Measurements from ENCODE around the gene ATP5ME.

Gene ATP5ME

GRCh38 chr4:663046-663437, 11.0 kb downstream of the ATP5ME start:
- Histone ChIP-seq H3K9ac (ENCODE audit: low read length) (no peak overlapping the region), H3K4me1 (ENCODE audit: control insufficient read depth in 1 of 2, insufficient read depth in 2 of 2, low read length in 2 of 2) (peaks cover 3 to 6% of the 10 kb centered on the region in 2 experiments)

GRCh38 chr4:661881-662761, 12.0 kb downstream of the ATP5ME start:
- no peak overlapping the region for H3K23ac ChIP-seq (ENCODE audit: low read length)
- H4K12ac ChIP-seq (ENCODE audit: low read depth, low read length): no peak overlapping the region
- H2BK5ac ChIP-seq (ENCODE audit: low read depth, low read length, poor library complexity): no peak overlapping the region
- H2BK12ac ChIP-seq (ENCODE audit: low read length): no peak overlapping the region
- H3K4me3 ChIP-seq (ENCODE audit: low read depth, low read length): no peak overlapping the region
- H3K4me1 ChIP-seq (ENCODE audit: control insufficient read depth in 1 of 2, insufficient read depth in 2 of 2, low read length in 2 of 2): peaks cover 3 to 7% of the 10 kb centered on the region in 2 experiments
- no peak overlapping the region for H2AK5ac ChIP-seq (ENCODE audit: low read length)
- H3K4me2 ChIP-seq (ENCODE audit: low read length): no peak overlapping the region
- no peak overlapping the region for H3K14ac ChIP-seq (ENCODE audit: low read length)
- no peak overlapping the region for H2BK120ac ChIP-seq (ENCODE audit: insufficient read depth, low read length, poor library complexity)
- H3K27ac ChIP-seq (ENCODE audit: low read depth, low read length): no peak overlapping the region
- H4K91ac ChIP-seq (ENCODE audit: low read depth, low read length): no peak overlapping the region
- H3K27me3 ChIP-seq (ENCODE audit: insufficient read depth, low read length): no peaks in the 10 kb centered on the region
- no peaks in the 10 kb centered on the region for H3K36me3 ChIP-seq (ENCODE audit: control insufficient read depth in 1 of 2, insufficient read depth in 2 of 2, low read length in 2 of 2)
- no peak for DNase-seq
- no peak overlapping the region for H3K18ac ChIP-seq (ENCODE audit: low read length)
- no peak overlapping the region for H3K9ac ChIP-seq (ENCODE audit: low read length)
- H3K4ac ChIP-seq (ENCODE audit: low read depth, low read length): no peak overlapping the region
- WGBS (ENCODE audit: extremely low coverage, insufficient coverage, insufficient read length): no CpG with 5 or more reads among the region's 42 CpGs
- no peak overlapping the region for H2AFZ ChIP-seq (ENCODE audit: insufficient read depth, low read length, poor library complexity)
- peaks cover 3% of the 10 kb centered on the region for H3K79me1 ChIP-seq (ENCODE audit: low read length)
- H4K8ac ChIP-seq (ENCODE audit: low read depth, low read length): no peak overlapping the region
- H3K79me2 ChIP-seq (ENCODE audit: control insufficient read depth, insufficient read depth, low read length, poor library complexity): peaks cover 4% of the 10 kb centered on the region
- H3K9me3 ChIP-seq (ENCODE audit: insufficient read depth, low read depth, low read length): peaks cover 12% of the 10 kb centered on the region

More at GRCh38 chr4:663046-663437, 11.0 kb downstream of the ATP5ME start:
- no peaks in the 10 kb centered on the region for H3K36me3 ChIP-seq (ENCODE audit: control insufficient read depth in 1 of 2, insufficient read depth in 2 of 2, low read length in 2 of 2)
- no CpG with 5 or more reads among the region's 20 CpGs for WGBS (ENCODE audit: extremely low coverage, insufficient coverage, insufficient read length)
- peaks cover 4% of the 10 kb centered on the region for H3K79me2 ChIP-seq (ENCODE audit: control insufficient read depth, insufficient read depth, low read length, poor library complexity)
- H3K4ac ChIP-seq (ENCODE audit: low read depth, low read length): no peak overlapping the region
- peak overlapping the region; percentile 86 for H4K8ac ChIP-seq (ENCODE audit: low read depth, low read length)
- H2BK12ac ChIP-seq (ENCODE audit: low read length): no peak overlapping the region
- peak overlapping the region; percentile 72 for H3K4me3 ChIP-seq (ENCODE audit: low read depth, low read length)
- no peak overlapping the region for H3K18ac ChIP-seq (ENCODE audit: low read length)
- H3K27ac ChIP-seq (ENCODE audit: low read depth, low read length): no peak overlapping the region
- H3K9me3 ChIP-seq (ENCODE audit: insufficient read depth, low read depth, low read length): peaks cover 12% of the 10 kb centered on the region
- H3K23ac ChIP-seq (ENCODE audit: low read length): no peak overlapping the region
- H2AK5ac ChIP-seq (ENCODE audit: low read length): no peak overlapping the region
- no peak overlapping the region for H2BK5ac ChIP-seq (ENCODE audit: low read depth, low read length, poor library complexity)
- no peak overlapping the region for H4K91ac ChIP-seq (ENCODE audit: low read depth, low read length)
- peak overlapping the region; percentile 13 for H4K12ac ChIP-seq (ENCODE audit: low read depth, low read length)
- H3K4me2 ChIP-seq (ENCODE audit: low read length): peak overlapping the region; percentile 56
- no peaks in the 10 kb centered on the region for H3K27me3 ChIP-seq (ENCODE audit: insufficient read depth, low read length)
- no peak overlapping the region for H2BK120ac ChIP-seq (ENCODE audit: insufficient read depth, low read length, poor library complexity)
- H3K79me1 ChIP-seq (ENCODE audit: low read length): peaks cover 3% of the 10 kb centered on the region
- no peak overlapping the region for H2AFZ ChIP-seq (ENCODE audit: insufficient read depth, low read length, poor library complexity)
- H3K14ac ChIP-seq (ENCODE audit: low read length): no peak overlapping the region
- DNase-seq: no peak

- no CpG with 5 or more reads among the region's 3 CpGs for WGBS (ENCODE audit: extremely low coverage, insufficient coverage, insufficient read length)
- Histone ChIP-seq H3K9me3 (ENCODE audit: insufficient read depth, low read depth, low read length) (peaks cover 12% of the 10 kb centered on the region), H2BK120ac (ENCODE audit: insufficient read depth, low read length, poor library complexity) (no peak overlapping the region), H3K9ac (ENCODE audit: low read length) (no peak overlapping the region), H3K79me1 (ENCODE audit: low read length) (peaks cover 3% of the 10 kb centered on the region), H2BK12ac (ENCODE audit: low read length) (no peak overlapping the region), H2AFZ (ENCODE audit: insufficient read depth, low read length, poor library complexity) (no peak overlapping the region), H3K4me2 (ENCODE audit: low read length) (no peak overlapping the region), H3K23ac (ENCODE audit: low read length) (no peak overlapping the region), H3K79me2 (ENCODE audit: control insufficient read depth, insufficient read depth, low read length, poor library complexity) (peaks cover 4% of the 10 kb centered on the region), H4K8ac (ENCODE audit: low read depth, low read length) (no peak overlapping the region), H3K27me3 (ENCODE audit: insufficient read depth, low read length) (no peaks in the 10 kb centered on the region), H3K14ac (ENCODE audit: low read length) (no peak overlapping the region), H4K91ac (ENCODE audit: low read depth, low read length) (no peak overlapping the region), H2AK5ac (ENCODE audit: low read length) (no peak overlapping the region), H4K12ac (ENCODE audit: low read depth, low read length) (no peak overlapping the region), H3K4ac (ENCODE audit: low read depth, low read length) (no peak overlapping the region), H3K18ac (ENCODE audit: low read length) (no peak overlapping the region), H3K27ac (ENCODE audit: low read depth, low read length) (no peak overlapping the region), H2BK5ac (ENCODE audit: low read depth, low read length, poor library complexity) (no peak overlapping the region), H3K4me3 (ENCODE audit: low read depth, low read length) (no peak overlapping the region), H3K4me1 (ENCODE audit: control insufficient read depth in 1 of 2, insufficient read depth in 2 of 2, low read length in 2 of 2) (peaks cover 7 to 14% of the 10 kb centered on the region in 2 experiments), H3K36me3 (ENCODE audit: control insufficient read depth in 1 of 2, insufficient read depth in 2 of 2, low read length in 2 of 2) (no peaks in the 10 kb centered on the region)
- DNase-seq: no peak
Measured at GRCh38 chr4:661231-661630, 12.8 kb downstream of the ATP5ME start.

- Histone ChIP-seq H3K4me2 (ENCODE audit: low read length) (no peak overlapping the region), H3K36me3 (ENCODE audit: control insufficient read depth in 1 of 2, insufficient read depth in 2 of 2, low read length in 2 of 2) (no peaks in the 10 kb centered on the region), H4K8ac (ENCODE audit: low read depth, low read length) (no peak overlapping the region), H3K4ac (ENCODE audit: low read depth, low read length) (no peak overlapping the region), H3K79me2 (ENCODE audit: control insufficient read depth, insufficient read depth, low read length, poor library complexity) (peaks cover 4% of the 10 kb centered on the region), H3K4me1 (ENCODE audit: control insufficient read depth in 1 of 2, insufficient read depth in 2 of 2, low read length in 2 of 2) (peaks cover 7 to 14% of the 10 kb centered on the region in 2 experiments), H3K27me3 (ENCODE audit: insufficient read depth, low read length) (no peaks in the 10 kb centered on the region), H2BK5ac (ENCODE audit: low read depth, low read length, poor library complexity) (no peak overlapping the region), H3K4me3 (ENCODE audit: low read depth, low read length) (no peak overlapping the region), H3K18ac (ENCODE audit: low read length) (no peak overlapping the region), H2AFZ (ENCODE audit: insufficient read depth, low read length, poor library complexity) (no peak overlapping the region), H2BK120ac (ENCODE audit: insufficient read depth, low read length, poor library complexity) (no peak overlapping the region), H2BK12ac (ENCODE audit: low read length) (no peak overlapping the region), H3K9me3 (ENCODE audit: insufficient read depth, low read depth, low read length) (peaks cover 12% of the 10 kb centered on the region), H3K23ac (ENCODE audit: low read length) (no peak overlapping the region), H2AK5ac (ENCODE audit: low read length) (no peak overlapping the region), H3K9ac (ENCODE audit: low read length) (no peak overlapping the region), H4K12ac (ENCODE audit: low read depth, low read length) (no peak overlapping the region), H3K14ac (ENCODE audit: low read length) (no peak overlapping the region), H3K79me1 (ENCODE audit: low read length) (peaks cover 3% of the 10 kb centered on the region), H3K27ac (ENCODE audit: low read depth, low read length) (no peak overlapping the region), H4K91ac (ENCODE audit: low read depth, low read length) (no peak overlapping the region)
- no peak for DNase-seq
- WGBS (ENCODE audit: extremely low coverage, insufficient coverage, insufficient read length): no CpG with 5 or more reads among the region's 10 CpGs
Measured at GRCh38 chr4:660401-660800, 13.7 kb downstream of the ATP5ME start.

All from trophoblast cell (in vitro differentiated cells and primary cell).